Stimulated activated CD4-positive, alpha-beta T cell treated with anti-CD3 and anti-CD28 coated beads, Interleukin-1b, Interleukin-23, amount 100 ng/mL, for 24 hours (primary cell): Measurements from ENCODE around the gene PRUNE2.
"Not testable (repeated sequence)": the region's sequence is repeated elsewhere in the genome, so short reads cannot be mapped to it uniquely, and the experiment has no call there.

Experiments
- DNase-seq, 4 experiments: peaks; one replicate each; pipeline ENCODE4 v3.0.0-alpha.2; 2020; ENCODE audit warnings: low read depth in 4 of 4, low spot score in 1 of 4

The PRUNE2 gene

DNA sequence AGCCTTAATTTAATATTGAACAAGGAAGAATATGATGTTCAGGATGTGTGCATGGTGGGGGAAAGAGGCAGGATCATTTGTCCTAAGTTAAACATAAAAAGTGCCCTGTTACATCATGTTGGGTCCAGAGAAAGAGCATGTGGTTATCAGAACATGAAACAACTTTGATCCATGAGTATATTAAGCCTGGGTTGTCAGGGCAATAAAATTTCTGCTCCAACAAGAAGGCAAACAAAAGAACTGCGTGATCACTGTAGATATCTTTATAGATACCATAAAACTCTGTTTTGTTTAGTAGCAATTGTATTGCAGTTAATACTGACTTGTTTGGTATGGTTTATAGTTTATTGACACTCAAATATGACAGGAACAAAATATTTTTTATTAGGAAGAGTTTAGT lies 106.4 kb downstream of the PRUNE2 start:
- no peak for DNase-seq

DNA sequence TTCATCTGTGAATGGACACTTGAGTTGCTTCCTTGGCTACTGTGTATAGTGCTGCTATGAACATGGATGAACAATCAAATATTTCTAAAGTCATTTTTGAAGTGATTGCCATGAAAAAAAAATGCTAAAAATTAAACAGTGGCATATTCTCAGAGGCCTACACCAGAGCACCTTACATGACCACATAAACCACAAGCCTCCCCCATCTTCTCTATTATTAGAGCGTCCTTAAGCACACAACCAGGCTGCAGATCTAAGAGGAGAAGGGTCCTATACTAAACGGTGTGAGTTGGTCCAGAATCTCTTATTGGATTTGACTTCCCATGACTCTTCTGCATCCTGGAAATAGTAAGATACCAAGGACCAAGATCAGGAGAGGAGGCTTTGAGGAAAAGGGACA lies 107.4 kb downstream of the PRUNE2 start:
- no peak for DNase-seq

DNA sequence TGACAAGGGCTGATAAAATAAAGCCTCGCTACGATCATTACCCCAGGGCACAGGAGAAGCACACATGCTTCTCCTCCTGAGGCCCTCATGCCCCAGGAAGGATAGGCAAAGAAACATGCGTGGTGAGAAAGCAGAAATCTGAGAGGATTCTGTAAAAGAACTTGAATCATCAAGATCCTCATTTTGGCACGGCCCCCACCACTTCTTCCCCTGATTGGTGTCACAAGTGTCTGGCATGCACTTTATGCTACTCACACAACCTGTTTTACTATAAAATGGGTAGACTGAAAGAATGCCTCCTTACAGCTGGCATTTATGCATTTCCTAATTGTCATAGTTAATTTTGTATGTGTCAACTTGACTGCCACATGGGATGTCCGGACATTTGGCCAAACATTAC lies 109.6 kb downstream of the PRUNE2 start:
- no peak for DNase-seq

DNA sequence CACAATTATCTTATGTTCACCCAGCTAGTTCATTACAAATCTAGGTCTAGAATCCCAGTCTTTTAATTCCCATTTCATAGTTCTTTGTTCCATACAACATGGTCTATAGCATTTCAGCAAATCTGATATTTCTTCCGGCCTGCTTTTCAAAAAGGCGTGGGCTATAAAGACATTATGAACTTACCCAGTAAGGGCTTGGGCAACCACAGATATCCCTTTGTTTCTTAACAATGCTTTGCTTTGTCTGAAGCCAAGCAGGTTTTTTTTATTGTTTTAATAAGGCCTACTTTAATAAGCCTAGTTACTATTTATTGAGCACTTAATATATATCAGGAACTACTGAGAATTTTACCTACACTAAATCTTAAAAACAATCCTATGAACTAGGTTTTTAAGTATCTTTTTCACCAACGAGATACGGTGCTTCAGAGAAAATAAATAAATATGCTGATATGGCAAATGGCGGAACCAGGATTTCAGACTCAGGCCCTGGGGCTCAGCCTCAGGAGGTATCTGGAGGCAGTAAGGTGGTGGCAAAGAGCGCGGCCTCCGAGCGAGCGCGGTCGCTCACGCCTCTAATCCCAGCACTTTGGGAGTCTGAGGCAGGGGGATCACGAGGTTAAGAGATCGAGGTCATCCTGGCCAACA lies 112.0 kb downstream of the PRUNE2 start:
- DNase-seq = no peak

DNA sequence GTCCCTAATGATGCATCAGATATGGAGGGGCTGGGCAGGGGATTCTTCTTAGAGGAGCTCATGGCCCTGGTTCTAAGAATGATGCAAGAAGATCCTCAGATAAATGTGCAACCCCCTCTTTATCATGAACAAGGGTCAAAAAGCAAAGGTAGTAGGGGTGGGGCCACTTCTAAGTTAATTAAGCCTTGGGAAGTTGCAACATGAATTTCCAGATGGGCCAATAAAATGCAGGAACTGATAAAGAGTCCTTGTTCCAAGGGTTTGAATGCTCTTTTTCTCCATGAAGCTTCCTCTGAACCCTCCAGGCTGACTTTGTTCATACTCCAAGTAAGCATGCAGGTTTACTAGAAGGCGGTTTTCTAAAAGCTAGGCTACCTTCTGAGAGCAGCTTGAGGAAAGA lies 116.1 kb downstream of the PRUNE2 start:
- no peak for DNase-seq

DNA sequence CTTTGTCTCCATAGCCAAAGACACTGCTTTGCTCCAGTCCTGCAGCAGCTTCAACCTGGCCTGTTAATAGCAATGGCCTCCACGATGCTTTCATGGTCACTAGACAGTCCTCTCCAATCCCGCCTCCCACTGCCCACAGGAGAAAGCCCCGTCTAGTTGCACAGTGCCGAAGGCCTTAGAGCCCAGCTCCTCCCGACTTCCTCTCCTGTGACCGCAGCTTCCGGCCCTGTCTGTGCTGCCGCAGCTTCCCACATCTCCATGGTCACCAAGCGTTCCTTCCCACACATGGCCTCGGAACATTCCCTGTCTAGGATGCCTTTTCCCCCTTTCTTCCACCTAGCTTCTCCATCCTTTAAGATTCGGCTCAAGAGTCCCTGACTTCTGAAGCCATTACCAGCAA lies 118.2 kb downstream of the PRUNE2 start:
- DNase-seq = no peak

DNA sequence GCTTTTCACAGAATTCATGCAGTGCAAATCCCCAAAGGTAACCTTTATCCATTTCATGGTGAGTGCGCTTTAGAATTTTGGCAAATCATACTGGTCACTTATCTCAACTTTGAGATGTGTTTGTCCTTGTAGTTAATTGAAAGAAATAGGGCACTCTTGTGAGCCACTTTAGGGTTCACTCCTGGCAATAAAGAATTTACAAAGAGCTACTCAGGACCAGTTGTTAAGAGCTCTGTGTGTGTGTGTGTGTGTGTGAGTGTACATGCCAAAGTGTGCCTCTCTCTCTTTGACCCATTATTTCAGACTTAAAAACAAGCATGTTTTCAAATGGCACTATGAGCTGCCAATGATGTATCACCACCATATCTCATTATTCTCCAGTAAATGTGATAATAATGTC lies 120.4 kb downstream of the PRUNE2 start:
- DNase-seq = no peak

DNA sequence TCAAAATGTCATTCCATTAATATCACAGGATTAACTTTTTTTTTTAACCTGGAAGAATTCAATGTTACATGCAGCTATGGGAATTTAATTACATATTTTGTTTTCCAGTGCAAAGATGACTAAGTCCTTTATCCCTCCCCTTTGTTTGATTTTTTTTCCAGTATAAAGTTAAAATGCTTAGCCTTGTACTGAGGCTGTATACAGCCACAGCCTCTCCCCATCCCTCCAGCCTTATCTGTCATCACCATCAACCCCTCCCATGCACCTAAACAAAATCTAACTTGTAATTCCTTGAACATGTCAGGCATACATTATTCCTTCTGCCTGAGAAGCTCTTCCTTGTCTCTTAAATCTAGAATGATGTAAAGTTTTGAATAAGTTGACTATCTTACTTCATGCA lies 121.0 kb downstream of the PRUNE2 start:
- no peak for DNase-seq

DNA sequence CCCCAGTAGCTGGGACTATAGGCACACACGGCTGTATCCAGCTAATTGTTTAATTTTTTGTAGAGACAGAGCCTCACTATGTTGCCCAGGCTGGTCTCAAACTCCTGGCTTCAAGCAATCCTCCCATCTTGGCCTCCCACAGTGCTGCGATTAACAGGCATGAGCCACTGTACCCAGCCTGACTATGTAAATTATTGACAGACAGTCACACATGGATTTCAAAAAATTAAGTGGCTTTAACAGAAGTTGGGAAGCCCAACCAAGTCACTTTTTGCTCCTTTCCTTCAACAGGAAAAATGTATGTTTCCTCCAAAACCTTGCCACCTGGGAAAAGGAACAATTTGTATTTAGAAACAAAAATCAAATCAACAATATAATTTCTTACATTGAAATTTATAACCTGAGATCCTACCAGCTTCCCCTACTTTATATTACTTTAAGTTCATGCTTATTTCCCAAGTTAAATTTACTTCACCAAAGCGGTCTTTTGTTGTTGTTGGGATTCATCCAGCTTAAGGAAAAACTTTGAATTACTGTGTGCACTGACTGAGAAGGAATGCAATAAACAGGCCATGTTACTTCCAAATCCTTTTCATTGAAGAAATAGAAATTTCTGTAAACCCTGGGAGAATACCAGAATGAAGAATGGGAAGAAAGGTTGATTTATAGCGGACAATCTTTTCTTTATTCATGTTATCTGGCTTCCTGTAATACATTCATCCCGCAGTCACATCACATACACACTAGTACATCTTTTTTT lies 133.0 kb downstream of the PRUNE2 start:
- no peak for DNase-seq

DNA sequence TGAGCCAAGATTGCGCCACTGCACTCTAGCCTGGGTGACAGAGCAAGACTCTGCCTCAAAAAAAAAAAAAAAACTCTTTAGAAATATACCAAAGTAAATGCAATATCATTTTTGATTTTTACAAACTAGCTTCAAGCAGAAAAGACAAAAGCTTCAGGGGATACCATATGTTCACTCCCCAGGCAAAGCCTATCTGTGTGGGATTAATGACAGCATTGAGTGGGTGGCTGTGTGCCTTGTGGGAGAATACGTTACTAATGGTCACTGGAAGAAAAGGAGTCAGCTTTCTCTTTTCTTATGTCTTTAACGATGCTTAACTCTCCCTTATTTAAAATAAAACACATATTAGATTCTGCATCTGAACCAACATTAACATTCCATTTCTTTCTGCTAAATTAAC lies 139.8 kb downstream of the PRUNE2 start:
- no peak for DNase-seq

DNA sequence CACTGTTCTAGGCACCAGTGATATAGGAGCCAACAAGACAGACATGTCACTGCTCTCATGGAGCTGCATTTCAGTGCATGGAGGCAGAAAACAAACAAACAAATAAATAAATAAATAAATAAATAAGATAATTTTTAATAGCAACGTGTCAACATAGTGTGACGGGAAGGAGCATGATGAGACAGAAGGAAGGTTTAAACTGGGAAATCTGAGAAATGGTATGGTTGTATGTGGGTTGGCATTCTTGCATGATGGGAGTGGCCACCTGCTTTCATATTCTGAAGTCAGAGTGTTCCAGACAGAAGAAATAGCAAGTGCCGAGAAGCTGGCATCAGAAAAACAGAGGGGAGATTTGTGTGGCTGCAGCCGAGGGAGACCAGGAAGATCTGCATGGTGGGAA lies 141.8 kb downstream of the PRUNE2 start, which contains the start of gene PCA3:
TSS of gene PCA3 (plus strand) at position 301 of the 400 bp plus-strand sequence.
- DNase-seq = no peak

DNA sequence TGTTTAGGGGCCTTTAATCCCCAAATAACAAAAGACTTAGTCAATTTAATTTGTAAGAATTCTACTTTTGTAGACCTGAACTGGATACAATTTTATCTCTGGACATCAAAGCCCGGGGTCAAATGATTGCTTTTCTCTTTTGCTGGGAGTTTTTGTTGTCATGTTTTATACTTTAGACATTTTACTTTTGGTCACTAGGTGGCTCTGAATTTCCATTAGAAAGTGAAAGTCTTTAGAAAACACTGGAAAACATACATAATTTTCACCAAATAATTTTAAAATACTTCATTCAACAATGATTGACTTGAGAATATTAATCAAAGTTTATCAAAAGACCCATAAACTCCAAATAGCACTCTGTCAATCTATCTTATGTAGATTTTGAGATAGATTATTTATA lies 144.5 kb downstream of the PRUNE2 start:
- DNase-seq = no peak

DNA sequence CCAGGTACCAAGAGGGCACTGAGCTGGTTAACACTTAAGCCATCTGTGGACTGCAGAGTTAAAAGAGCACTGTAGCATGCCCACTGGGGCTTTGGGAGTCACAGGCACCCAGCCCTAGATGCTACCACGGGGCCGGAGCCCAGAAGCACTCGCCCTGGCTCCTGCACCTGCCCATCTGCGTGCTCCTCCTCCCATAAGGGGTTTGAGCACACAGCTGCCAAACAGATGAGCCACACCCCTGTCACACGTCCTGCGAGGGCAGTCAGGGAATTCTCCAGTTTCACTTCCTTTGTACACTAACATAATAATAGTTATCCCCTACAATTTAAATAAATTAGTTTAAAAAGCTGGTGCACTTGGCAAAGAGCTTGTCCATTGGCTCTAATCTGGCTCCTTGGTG lies 146.2 kb downstream of the PRUNE2 start:
- DNase-seq = no peak

DNA sequence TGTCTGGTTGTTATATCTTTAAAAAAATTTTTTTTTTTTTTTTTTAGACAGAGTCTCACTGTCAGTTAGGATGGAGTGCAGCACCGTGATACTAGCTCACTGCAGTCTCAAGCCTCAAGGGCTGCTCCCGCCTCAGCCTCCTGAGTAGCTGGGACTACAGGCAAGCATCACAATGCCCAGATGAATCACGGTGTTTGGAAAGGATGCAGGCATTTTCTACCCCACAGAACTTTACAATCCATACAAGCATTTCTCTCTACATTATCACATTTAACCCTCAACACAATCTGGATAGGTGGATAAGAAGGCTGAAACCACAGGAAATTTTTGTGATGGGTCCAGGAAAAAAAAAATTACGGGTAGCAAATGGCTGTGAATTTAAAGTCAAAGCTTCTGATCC lies 147.4 kb downstream of the PRUNE2 start:
- no peak for DNase-seq

DNA sequence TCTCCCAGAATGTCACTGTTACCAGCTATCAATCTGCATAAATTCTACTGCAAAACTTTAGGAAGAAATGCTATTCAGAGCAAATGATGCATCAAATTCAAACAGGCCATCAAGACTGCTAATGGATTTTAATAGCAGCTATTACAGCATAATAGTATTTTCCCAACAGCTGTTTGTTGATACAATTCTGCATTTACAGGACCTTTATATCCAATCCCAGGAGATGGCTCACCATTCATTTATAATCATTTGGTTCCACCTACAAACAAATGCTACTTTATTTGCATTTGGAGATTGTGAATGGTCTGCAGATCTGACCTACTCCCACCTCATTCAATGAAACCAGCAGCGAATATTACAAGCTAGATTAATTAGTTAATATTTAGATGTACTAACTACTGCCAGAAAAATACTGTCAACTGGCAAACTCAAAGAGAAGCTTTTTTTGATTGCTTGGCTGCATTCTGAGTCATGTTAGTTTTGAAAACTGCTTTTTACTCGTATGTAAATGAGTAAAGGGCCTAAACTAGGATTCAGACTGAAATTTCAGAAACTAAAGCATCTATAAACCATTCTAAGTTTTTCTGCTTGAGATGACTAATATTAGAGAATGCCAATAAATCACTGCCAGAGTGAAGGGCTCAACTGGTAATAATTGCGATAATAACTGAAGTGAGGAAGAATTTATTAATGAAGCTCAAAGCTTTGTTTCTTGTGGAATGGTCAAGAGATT lies 148.8 kb downstream of the PRUNE2 start:
- no peak for DNase-seq

DNA sequence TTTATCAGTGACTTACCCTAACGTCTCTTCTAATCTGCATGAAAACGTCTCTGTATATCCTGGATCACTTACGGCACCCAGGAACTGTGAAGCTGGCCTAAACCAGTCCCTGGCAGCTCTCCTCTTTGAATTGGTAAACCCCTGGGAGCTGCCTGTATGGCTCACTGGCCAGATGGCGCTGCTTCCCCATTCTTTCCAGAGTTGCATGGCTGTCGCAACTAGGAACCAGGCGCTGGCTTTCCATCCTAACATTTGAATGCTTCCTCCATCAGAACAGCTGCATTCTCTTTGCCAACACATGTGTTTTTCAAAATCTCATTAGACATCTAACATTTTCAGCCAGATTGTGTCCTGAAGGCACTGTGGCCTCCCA lies 149.7 kb downstream of the PRUNE2 start:
- no peak for DNase-seq

DNA sequence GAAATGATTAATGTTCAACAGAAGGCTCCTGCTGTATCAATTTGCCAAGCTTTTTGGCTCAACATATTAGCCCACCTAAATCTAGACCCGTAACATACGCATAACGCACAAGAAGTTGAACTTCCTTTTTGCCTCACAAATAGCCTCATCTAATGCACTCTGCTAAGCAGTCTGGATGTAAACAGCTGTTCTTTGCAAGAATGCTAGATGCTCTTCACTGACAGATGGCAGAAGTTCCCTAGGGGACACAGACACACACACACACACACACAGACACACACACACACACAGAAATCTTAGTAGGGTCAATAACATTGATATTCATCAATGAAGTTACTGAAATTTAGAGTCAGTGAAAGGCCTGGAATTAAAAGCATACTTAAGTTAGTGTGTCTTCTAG lies 154.9 kb downstream of the PRUNE2 start:
- DNase-seq = no peak

DNA sequence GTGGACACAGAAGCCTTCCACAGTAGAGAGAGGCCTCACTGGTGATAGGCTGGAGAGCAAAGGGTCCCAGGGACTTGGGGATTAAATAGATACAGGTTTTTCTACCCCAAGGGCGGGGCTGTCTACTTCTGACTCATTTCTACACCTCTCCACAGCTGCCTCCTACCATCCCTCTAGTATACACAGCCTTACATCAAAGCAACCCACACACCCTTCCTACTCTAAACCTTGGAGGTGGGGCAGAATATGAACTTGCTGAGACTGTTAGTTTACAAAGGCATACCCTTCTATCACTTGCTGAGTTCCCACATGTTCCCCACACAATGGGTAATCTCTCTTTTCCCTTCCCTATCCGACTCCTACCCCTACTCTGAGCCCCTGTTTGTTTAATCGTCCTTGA lies 161.6 kb downstream of the PRUNE2 start:
- DNase-seq = no peak

DNA sequence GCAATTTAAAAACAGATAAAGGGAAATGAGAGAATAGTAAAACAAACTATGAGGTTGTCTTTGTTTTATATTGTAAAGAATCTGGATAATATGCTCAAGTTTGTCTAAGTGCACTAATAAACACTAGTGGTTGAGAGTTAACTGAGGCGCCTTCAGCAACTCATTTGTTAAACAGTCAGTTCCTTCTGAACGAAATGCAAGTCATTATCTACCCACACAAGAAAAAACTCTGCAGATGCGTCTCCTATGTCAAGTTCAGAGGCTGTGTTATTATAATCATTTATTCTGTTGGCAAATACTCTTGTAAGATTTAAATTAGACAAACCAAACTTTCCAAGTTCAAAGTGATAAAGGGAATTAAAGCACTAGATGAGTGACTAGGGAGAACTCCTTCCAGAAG lies 162.0 kb downstream of the PRUNE2 start:
- DNase-seq = no peak

DNA sequence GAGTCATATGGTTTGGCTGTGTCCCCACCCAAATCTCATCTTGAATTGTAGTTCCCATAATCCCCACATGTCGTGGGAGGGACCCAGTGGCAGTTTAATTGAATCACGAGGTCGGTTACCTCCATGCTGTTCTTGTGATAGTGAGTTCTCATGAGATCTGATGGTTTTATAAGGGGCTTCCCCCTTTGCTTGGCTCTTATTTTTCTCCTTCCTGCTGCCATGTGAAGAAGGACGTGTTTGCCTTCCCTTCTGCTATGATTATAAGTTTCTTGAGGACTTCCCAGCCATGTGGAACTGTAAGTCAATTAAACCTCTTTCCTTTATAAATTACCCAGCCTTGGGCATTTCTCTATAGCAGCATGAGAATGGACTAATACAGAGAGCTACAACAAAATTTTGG lies 163.0 kb downstream of the PRUNE2 start:
- DNase-seq = not testable (repeated sequence)

DNA sequence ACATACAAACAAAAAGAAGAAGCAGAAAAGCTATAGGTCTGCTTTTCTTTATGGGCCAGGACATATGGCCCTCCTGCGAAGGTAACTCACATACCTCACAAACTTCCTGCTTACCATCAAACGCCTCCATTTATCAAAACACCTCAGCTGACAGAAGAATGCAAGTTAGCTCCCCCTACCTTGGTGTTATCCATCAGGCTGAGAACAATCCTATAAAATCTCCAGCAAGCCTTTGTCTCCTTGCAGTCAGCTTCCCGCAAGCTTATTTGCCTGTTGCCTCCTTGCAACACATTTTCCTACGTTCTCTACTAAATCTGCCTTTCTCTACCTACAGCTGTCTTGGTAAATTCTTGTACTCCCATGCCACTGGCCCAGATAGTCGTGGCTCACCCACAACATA lies 164.4 kb downstream of the PRUNE2 start:
- no peak for DNase-seq

DNA sequence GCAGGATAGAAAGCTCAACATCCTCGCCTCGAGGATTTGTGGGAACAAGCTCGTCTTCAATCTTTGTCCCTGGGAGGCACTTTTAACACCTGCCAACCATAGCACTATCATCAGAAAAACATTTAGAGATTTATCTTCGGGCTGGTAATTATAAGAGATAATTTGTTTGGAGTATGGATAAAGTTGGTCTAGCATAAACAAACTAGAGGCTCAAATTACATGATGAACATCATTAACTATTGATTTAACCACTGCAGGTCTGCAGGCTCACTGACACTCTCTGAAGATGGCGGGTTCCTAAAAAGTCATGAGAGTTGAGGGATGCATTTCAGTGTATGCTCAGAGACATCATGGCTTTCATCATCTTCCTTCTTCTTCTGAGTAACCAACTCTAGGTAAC lies 167.5 kb downstream of the PRUNE2 start:
- DNase-seq = no peak
